ENCODE data around the gene GLCE.
"Not testable (repeated sequence)": the region's sequence is repeated elsewhere in the genome, so short reads cannot be mapped to it uniquely, and the experiment has no call there.

GLCE gene

DNA sequence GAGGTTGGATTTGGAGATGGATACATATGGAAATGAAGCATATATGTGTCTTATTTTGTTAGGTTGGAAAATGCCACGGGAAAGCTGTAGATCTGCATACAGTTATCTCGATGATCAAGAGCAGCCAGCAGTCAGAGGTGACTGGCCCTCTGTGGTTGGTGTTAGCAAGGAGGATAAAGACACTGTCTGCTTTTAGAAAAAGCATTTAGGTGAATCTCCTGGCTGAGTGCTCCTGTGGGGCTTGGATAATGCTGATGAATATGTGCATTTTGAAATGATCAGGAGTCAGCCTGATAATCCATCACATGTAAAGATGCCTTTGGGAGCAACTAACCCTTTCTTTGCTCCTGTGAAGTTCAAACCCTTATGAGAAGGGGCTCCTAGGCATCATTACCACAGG is 24.9 kb upstream of the GLCE start:
- no peak for DNase-seq

DNA sequence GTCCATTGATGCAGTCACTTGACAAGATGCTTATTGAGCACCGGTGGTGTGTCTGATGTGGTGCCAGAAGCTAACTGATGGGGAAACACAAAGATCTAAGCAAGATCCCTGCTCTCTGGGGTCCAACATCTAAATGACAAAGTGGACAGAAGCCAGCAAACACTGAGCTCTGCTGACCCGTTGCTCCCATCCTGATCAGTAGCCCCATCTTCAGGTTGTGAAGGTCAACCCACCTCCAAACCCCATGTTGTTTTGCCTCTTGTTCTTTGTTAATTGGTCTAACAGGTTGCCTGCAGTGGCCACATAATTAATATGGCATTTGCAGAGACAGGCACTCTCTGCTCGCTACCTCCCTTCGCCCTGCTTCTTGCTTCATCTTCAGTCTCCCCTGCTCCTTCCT is 21.5 kb upstream of the GLCE start:
- no peak for DNase-seq

DNA sequence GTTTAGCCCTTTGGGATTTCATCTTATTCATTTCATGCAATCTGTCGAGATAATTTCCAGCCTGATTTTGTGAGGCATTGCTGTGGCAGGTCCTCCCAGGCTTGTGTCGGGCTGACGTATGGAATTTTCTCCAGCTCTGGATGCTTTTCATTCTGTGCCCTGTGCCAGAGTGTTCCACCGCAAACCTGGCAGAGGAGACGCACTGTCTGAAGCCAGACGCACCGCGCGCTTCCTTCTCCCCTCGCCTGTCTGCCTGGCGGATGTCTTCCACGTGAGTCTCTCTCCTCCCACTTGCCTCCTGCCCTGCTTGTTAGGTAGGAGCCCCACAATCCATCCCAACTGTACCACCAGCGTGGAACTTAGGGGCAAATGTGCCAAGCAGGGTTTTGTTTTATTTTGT is 20.1 kb upstream of the GLCE start:
- peak in 3 of 58 donors; percentile 6 to 20 (median 12) for DNase-seq

- peak in 1 of 58 donors; percentile 55 for DNase-seq
Observed at GRCh38 chr15:69141286-69141701, 19.1 kb upstream of the GLCE start.

GRCh38 chr15:69141833-69142232 is 18.6 kb upstream of the GLCE start:
- peak in 2 of 58 donors; percentile 12 to 15 for DNase-seq

- DNase-seq = no peak
Observed at GRCh38 chr15:69143756-69144436, 16.5 kb upstream of the GLCE start.

DNA sequence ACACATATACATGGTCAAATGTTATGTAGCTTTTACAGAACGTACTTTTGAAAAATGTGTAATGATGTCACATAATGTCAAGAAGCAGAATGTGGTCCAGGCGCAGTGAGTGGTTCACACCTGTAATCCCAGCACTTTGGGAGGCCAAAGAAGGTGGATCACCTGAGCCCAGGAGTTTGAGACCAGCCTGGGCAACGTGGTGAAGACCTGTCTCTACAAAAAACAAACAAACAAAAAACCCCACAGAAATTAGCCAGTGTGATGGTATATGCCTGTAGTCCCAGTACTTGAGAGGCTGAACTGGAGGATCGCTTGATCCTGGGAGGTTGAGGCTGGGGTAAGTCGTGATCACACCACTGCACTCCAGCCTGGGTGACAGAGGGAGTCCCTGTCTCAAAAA is 15.9 kb upstream of the GLCE start:
- DNase-seq = no peak

DNA sequence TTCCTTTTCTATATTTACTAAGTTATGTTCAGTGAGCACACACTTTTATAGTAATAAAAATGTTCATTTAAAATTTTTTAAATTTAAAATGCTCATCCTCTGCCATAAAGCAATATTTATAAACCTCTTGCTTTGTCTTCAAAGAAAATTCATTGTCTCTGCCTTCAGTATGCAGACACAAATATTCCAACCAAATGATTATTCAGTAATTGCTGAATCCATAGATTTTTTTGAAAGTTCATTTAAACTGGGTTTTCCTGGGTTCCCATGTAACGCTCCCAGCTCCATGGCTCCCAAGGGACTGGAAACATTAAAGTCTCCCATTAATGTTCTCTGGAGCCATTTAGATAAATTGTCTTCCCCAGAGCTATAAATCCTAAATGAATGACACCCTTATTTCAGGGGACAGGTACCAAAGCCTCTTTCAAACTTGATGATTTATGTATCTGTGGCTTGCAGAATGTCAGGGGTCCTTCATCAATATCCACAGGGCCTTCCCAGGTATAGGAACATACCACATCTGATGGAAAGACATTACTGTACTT is 15.2 kb upstream of the GLCE start:
- DNase-seq = no peak

DNA sequence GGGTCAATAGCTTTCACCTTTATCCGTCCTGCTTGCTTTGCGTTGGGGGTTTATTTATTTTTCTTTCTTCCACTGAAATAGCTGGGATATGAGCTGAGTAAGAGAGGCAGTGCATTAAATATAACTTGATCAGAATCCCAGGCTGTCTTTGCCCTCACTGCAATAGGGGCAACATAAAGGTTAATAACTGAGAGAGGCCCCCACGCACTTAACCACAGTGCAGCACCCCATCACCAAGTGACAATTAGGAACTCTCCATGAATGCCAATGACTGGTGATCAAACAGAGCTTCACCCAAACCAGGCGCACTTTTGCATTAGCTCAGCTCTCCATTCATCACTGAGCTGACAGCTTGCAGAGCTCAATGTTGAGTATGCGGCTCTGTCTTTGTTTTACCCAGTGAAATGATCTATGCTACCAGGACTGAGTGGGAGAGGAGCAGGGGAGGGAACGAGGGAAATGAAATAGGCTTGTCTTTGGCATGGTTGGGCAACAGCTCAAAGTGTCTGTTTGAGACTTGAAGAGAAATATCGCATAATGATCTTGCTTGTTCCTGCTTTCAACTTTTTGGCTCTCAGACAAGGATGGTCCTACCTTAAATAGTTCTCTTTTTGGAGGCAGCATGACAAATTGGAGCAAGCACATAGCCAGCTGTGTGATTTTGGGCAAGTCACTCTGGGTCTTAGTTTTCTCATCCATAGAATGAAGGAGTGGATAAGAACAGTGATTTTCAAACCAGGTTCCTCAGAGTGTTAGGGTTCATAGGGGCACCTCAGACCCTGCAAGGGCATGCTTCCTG is 14.5 kb upstream of the GLCE start:
- DNase-seq = peak in 23 of 58 donors; percentile 13 to 71 (median 33)

GRCh38 chr15:69146724-69147435 is 13.6 kb upstream of the GLCE start:
- no peak for DNase-seq

DNA sequence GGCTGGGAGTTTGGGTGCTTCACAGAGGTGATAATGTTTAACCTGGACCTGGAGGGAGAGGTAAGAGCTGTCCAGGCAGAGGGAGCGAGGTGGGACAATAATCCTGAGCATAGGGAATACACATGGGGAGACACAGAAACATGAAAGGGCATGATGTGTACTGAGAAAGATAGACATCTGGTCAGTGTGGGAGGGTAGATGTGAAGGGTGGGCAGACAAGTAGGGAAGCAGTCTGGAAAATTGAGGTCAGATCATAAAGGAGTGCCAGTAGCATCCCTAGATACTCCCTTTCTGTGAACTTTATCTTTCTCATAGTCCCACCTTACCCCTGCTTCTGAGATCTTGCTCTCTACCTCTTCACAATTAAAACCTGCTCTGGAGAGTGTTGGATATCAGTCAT is 12.0 kb upstream of the GLCE start:
- DNase-seq = no peak

- no peak for DNase-seq
Observed at GRCh38 chr15:69149163-69149562, 11.3 kb upstream of the GLCE start.

GRCh38 chr15:69149803-69150202 is 10.6 kb upstream of the GLCE start:
- no peak for DNase-seq

DNA sequence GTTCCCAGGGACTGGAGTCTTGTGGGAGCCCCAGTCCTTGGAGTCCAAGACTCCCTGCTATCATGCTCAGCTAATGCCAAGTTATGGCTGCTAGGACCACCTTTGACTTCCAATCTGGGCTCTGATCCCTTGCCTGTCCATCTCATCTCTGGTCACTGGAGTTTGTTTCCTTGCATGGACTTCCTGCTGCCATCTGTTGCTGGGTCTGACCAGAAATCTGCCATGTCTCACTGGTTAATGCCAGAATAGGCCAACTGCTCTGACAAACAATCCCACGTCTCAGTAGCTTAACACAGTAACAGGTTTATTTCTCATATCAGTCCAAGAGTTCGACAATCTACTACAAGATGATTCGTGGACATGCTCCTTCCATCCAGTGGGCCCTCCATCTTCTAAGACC is 10.1 kb upstream of the GLCE start:
- DNase-seq = no peak

- DNase-seq = no peak
Observed at GRCh38 chr15:69150841-69151240, 9.6 kb upstream of the GLCE start.

GRCh38 chr15:69153046-69153445 is 7.4 kb upstream of the GLCE start:
- no peak for DNase-seq

DNA sequence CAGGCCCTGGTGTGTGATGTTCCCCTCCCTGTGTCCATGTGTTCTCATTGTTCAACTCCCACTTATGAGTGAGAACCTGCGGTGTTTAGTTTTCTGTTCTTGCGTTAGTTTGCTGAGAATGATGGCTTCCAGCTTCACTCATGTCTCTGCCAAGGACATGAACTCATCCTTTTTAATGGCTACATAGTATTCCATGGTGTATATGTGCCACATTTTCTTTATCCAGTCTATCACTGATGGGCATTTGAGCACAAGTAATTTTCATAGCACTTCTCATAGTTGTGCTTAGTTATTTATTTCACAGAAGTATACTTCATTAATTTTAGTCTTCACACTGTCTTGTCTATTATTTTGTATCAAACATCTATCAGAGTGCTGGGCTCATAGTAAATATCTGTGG is 6.8 kb upstream of the GLCE start:
- not testable (repeated sequence) for DNase-seq

- no peak for DNase-seq
Observed at GRCh38 chr15:69154078-69154477, 6.4 kb upstream of the GLCE start.

GRCh38 chr15:69154684-69155083 is 5.8 kb upstream of the GLCE start:
- peak in 10 of 58 donors; percentile 15 to 53 (median 31) for DNase-seq

- peak in 10 of 58 donors; percentile 10 to 75 (median 36) for DNase-seq
Observed at GRCh38 chr15:69156736-69157381, 3.6 kb upstream of the GLCE start.

DNA sequence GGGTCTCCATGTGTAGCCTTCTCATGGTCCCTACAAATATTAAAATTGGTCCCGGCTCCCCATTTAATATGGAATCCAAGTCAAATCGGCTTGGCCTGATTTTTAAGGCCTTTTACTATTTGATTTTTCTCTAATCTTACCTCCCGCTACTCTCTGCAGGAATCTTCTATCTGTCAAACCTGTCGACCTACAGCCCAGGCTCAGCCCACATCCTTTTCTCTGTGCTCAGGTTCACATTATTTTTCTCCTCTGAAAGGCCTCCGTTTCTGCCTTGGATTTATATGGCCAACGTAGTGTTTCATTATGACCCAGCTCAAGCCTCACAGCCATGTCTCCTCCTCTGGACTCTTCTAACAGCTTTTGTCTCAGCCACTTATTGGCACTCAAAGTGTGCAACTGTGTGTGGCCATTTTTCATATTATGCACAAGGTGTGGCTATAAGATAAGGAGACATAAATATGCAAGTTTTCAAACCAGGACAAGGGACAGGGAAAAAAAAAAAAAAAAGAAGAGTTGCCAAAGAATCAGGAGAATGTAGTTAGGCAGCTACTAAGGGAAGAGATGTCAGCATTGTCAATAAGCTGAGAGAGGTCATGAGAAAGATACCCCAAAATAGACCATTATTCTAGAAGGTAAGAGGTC is 2.1 kb upstream of the GLCE start:
- no peak for DNase-seq

Data from anterior cingulate cortex (tissue), 58 donors.